RWPE2 (cell line): Measurements from ENCODE around the gene CACNG4.

Source experiments
- ATAC-seq: fragments of 200-7000 bp; cut with Tn5 transposase; 3 replicates; pipeline ENCODE4 v1.9.1; 2021; ENCODE audit warnings: low read depth
- DNase-seq: peaks from one replicate; pipeline ENCODE4 v3.0.0-alpha.2; 2020; ENCODE audit warnings: low spot score
- H3K27ac ChIP-seq: fragments of 450-650 bp; 2 replicates; pipeline ENCODE4 v1.5.1; 2017; ENCODE audit warnings: mild to moderate bottlenecking; ENCODE audit not compliant: poor library complexity, severe bottlenecking
- H3K27me3 ChIP-seq: fragments of 250-450 bp; sonication (Bioruptor Pico); 2 replicates; pipeline ENCODE4 v1.5.1; 2021; ENCODE audit warnings: mild to moderate bottlenecking, moderate library complexity; ENCODE audit not compliant: insufficient read depth, poor library complexity, severe bottlenecking
- H3K36me3 ChIP-seq: fragments of 250-450 bp; sonication (Bioruptor Pico); 2 replicates; pipeline ENCODE4 v1.5.1; 2020; ENCODE audit warnings: low read depth, mild to moderate bottlenecking, moderate library complexity
- H3K4me1 ChIP-seq: fragments of 250-450 bp; sonication (Bioruptor Pico); 2 replicates; pipeline ENCODE4 v1.5.1; 2021; ENCODE audit warnings: mild to moderate bottlenecking, moderate library complexity; ENCODE audit not compliant: insufficient read depth, poor library complexity, severe bottlenecking
- H3K4me3 ChIP-seq: fragments of 250-450 bp; sonication (Bioruptor Pico); 2 replicates; pipeline ENCODE4 v1.5.1; 2021; ENCODE audit warnings: mild to moderate bottlenecking, moderate library complexity; ENCODE audit not compliant: severe bottlenecking
- H3K9me3 ChIP-seq: fragments of 250-450 bp; sonication (Bioruptor Pico); 2 replicates; pipeline ENCODE4 v1.5.1; 2021; ENCODE audit warnings: mild to moderate bottlenecking, moderate library complexity; ENCODE audit not compliant: severe bottlenecking
- TF ChIP-seq, protein P1 (sequence below): fragments of 450-650 bp; IDR thresholded peaks from one replicate; pipeline ENCODE4 v1.5.1; 2017; ENCODE audit warnings: mild to moderate bottlenecking, moderate library complexity; ENCODE audit not compliant: poor library complexity, severe bottlenecking

Gene CACNG4

DNA sequence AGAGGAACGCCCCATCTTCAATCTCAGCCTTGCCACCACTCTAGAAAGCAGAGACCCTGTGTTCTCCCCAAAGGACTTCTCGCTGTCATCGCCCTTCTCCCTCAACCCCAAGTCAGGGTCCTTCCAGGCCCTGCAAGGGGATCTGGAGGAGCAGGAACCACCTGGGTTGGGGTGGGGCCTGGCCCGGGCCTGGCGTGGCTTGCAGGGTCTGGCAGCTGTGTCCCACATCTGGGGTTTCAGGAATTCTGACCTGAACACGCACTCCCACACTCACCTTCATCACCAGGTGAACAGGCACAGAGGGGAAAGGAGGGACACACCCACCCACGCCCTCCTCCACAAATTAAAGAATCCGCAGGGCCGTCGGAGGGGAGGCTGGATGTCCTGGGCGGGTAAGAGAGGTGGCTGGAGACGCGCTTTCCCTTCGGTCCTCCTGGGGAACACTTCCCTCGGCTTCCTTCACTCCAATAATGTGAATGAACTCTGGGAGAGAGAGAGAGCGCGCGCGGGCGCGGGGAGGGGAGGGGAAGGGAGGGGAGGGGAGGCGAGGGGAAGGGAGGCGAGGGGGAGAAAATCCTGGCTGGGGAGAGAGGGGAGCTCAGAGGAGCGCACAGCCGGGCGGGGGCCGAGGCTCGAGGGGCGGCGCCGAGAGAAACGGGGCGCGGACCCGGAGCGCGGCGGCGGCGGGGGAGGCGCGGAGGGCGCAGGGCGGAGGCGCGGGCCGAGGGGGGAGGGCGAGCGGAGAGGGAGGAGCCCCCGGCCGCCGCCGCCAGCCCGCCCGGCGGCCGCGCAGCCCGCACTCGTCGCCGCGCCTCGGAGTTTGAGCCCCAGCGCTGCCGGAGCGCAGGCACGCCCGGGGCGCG is at the start of gene CACNG4:
CACNG4 (plus strand) TSS at position 799 of the 863 bp plus-strand sequence. CDS start 205 bp downstream, outside the sequence.
- Histone ChIP-seq H3K9me3 (no peaks in the 10 kb centered on the region), H3K4me1 (peaks cover 8% of the 10 kb centered on the region), H3K4me3 (peak within 1 kb of the TSS; percentile 47), H3K36me3 (no peaks in the 10 kb centered on the region), H3K27me3 (peaks cover 10% of the 10 kb centered on the region), H3K27ac (peak within 1 kb of the TSS; percentile 2)
- peak; percentile 20 for ATAC-seq
- TF ChIP-seq, protein P1, sequence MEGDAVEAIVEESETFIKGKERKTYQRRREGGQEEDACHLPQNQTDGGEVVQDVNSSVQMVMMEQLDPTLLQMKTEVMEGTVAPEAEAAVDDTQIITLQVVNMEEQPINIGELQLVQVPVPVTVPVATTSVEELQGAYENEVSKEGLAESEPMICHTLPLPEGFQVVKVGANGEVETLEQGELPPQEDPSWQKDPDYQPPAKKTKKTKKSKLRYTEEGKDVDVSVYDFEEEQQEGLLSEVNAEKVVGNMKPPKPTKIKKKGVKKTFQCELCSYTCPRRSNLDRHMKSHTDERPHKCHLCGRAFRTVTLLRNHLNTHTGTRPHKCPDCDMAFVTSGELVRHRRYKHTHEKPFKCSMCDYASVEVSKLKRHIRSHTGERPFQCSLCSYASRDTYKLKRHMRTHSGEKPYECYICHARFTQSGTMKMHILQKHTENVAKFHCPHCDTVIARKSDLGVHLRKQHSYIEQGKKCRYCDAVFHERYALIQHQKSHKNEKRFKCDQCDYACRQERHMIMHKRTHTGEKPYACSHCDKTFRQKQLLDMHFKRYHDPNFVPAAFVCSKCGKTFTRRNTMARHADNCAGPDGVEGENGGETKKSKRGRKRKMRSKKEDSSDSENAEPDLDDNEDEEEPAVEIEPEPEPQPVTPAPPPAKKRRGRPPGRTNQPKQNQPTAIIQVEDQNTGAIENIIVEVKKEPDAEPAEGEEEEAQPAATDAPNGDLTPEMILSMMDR, result no peak
- DNase-seq, result no peak

DNA sequence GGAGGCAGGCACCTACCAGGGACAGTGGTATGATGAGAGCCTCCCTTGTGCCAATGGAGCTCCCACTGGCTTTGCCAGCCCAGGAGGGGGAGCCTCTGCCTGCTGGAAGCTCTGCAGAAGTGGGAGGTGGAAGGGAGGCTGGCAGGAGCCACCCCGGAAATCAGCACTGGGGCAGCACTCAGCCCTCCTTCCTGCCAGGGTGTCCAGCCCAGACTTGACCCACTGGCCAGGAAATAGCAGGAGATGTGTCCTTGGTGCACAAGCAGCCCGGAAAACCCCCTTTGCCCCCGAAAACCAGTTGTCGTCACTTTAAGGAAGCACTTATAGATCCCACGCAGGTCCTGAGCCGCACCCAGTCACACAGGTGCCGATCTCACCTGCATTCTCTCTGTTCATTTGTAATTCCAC is 49.3 kb upstream of the CACNG4 start:
- H3K27ac ChIP-seq, result no peak overlapping the region
- H3K9me3 ChIP-seq, result no peaks in the 10 kb centered on the region
- ATAC-seq, result peak; percentile 99
- H3K36me3 ChIP-seq, result no peaks in the 10 kb centered on the region
- TF ChIP-seq, protein P1, result peak; percentile 84
- DNase-seq, result peak; percentile 87
- no peaks in the 10 kb centered on the region for H3K27me3 ChIP-seq
- peaks cover 7% of the 10 kb centered on the region for H3K4me1 ChIP-seq
- no peak overlapping the region for H3K4me3 ChIP-seq

DNA sequence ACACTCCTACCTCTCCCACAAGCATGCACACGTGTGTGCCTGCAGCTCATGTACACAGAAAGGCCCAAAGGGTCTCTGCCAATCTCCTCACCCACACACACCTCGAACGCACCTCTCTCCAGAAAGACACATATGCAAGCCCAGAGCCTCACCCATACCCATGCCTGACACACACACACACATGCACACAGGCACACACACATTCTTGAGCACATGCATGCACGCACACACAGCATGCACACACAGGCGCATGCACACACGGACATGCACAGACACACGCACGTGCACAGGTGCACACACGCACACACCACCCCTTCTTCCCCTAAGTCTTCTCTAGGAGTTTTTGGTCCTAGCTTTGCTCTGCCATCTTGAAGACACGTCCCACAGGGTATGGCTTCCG is 48.7 kb upstream of the CACNG4 start:
- TF ChIP-seq, protein P1, result no peak
- ATAC-seq (no peak), DNase-seq (no peak)
- no peak overlapping the region for H3K4me3 ChIP-seq
- no peaks in the 10 kb centered on the region for H3K9me3 ChIP-seq
- H3K36me3 ChIP-seq, result no peaks in the 10 kb centered on the region
- no peaks in the 10 kb centered on the region for H3K27me3 ChIP-seq
- peaks cover 7% of the 10 kb centered on the region for H3K4me1 ChIP-seq
- H3K27ac ChIP-seq, result no peak overlapping the region

DNA sequence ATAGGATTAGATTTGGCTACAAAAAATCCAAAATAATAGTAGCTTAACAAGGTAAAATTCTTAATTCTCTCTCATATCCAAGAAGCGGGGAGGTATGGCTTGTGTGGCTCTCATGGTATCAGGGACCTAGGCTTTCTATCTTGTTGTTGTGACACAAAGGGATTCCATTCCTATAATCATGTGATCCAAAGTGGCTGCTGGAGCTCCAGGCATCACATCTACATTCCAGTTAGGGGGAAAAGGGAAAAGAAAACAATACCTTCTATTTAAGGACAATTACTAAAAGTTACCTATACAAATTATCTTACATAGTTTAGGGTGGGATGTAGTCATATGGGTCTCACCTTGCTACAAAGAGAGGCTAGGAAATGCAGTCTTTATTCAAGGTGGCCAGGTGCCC is 47.6 kb upstream of the CACNG4 start:
- Histone ChIP-seq H3K27me3 (no peaks in the 10 kb centered on the region), H3K9me3 (no peaks in the 10 kb centered on the region), H3K27ac (no peak overlapping the region), H3K4me3 (no peak overlapping the region), H3K4me1 (peaks cover 7% of the 10 kb centered on the region), H3K36me3 (no peaks in the 10 kb centered on the region)
- no peak for DNase-seq
- ATAC-seq, result no peak
- TF ChIP-seq, protein P1, result no peak

DNA sequence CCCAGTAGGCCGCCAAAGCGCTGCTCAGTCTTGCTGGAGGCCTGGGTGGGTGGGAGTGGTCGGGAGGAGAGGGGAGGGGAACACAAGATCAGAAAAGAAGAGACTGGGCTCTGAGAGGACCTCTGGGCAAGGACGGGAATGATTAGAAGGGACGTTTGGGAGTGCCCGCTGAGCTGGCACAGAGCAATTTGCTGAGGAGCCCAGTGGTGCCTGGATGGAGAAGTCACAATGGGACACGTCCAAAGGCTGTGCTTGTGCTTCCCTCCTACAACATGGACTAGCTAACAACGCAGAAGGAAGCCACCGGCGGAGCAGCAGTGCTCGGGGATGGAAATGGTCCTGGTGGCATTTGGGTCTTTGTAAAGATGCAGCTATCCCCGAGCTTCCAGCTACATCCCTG is 45.6 kb upstream of the CACNG4 start:
- H3K4me3 ChIP-seq, result no peak overlapping the region
- no peaks in the 10 kb centered on the region for H3K9me3 ChIP-seq
- no peaks in the 10 kb centered on the region for H3K36me3 ChIP-seq
- peaks cover 7% of the 10 kb centered on the region for H3K4me1 ChIP-seq
- TF ChIP-seq, protein P1, result no peak
- H3K27me3 ChIP-seq, result no peaks in the 10 kb centered on the region
- H3K27ac ChIP-seq, result no peak overlapping the region
- ATAC-seq (no peak), DNase-seq (peak; percentile 47)
